ENCODE results near the gene JPH4.

DNA sequence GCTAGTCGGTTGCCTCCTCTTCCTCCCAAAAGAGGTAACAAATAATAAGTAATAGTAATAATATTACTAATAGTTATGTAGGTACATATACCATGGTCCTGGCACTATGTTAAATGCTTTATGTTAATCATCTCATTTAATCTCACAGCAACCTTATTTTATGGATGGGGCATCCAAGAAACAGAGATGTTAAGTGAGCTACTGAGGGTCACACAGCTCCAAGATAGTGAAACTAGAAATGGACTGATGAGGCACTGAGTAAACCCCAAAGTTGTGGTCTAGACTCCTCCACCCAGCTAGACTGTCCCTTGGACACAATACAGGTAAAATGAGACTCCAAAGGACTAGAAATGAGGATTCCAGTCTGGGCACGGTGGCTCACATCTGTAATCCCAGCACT is 42.1 kb downstream of the JPH4 start:
- TF ChIP-seq POLR2A (IDR thresholded peaks at IDR 0.05) = no peak
- TF ChIP-seq, protein P1, sequence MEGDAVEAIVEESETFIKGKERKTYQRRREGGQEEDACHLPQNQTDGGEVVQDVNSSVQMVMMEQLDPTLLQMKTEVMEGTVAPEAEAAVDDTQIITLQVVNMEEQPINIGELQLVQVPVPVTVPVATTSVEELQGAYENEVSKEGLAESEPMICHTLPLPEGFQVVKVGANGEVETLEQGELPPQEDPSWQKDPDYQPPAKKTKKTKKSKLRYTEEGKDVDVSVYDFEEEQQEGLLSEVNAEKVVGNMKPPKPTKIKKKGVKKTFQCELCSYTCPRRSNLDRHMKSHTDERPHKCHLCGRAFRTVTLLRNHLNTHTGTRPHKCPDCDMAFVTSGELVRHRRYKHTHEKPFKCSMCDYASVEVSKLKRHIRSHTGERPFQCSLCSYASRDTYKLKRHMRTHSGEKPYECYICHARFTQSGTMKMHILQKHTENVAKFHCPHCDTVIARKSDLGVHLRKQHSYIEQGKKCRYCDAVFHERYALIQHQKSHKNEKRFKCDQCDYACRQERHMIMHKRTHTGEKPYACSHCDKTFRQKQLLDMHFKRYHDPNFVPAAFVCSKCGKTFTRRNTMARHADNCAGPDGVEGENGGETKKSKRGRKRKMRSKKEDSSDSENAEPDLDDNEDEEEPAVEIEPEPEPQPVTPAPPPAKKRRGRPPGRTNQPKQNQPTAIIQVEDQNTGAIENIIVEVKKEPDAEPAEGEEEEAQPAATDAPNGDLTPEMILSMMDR (IDR thresholded peaks at IDR 0.05) = no peak
